ENCODE measurements around the gene ACP6.
A peak's percentile ranks its signal among the peaks of the same experiment; 100 is the strongest.

The ACP6 gene

DNA sequence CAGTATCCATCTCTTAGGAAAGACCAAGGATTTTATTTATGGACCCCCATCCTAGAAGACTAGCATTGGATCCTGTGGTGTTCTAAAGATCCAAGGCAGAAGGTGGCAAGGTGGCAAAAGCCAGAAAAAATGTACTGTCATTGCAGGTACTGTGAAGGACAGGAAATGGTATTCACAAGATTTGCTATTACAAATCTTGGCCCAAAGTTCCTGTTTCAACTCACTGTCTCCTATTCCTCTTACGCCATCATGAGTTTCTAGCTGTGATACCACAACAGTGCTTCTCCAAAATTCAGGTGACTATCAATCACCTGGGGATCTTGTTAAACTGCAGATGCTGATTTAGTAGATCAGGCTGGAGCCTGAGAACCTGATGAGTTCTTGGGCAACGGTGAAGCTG is 21.4 kb downstream of the ACP6 start:
- no peak for DNase-seq

DNA sequence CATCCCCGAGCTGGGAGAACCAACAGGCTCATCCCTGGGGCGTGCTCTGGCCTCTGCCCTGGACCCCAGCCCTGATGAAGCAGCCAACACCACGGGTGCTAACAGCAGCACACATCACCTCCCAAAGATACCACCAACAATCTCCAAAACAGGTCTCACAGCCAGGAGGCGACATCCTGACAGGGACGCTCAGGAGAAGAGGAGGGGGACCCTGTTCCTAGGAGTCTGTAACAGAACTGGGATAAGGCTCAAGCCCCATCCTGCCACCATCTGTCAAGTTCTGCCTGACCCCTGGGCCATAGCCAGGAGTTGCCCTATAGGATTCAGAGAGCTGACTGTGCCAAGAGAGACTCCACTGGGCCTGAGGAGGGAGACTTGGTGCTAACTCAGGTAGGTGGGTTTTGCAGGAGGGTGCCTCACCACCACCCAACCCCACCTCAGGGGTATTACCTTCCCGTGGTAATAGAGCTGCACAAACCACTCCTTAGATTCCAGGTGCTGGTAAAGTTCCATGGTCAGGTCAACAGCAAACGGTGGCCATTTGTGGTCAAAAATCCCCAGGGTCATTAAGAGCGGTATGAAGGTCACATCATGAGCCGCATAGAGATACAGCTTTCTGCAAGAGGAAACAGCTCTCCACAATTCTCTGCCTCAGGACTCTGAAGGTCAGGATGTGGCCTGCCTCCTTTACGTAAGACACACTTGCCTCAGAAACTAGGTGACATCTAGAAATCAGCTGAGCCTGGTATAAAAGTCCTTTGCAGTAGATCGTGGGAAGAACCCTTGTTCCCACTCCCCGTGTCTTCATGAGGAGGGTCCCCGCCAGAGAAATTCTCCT is 22.3 kb downstream of the ACP6 start:
- DNase-seq, result peak; percentile 69

DNA sequence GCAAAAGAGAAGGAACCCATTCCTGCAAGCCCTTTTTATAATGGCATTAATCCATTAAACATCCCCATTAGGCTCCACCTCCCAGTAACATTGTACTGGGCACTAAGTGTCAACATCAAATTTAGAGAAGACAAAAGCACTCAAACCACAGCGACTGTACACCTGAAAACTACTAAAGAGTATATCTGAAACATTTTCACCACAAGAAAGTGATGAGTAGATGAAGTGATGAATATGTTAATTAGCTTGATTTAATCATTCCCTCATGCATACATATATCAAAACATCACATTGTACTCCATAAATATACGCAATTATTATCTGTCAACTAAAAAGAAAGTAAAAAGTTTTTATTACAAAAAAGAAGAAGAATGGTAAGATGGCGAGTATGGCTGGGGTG is 26.4 kb downstream of the ACP6 start:
- no peak for DNase-seq

DNA sequence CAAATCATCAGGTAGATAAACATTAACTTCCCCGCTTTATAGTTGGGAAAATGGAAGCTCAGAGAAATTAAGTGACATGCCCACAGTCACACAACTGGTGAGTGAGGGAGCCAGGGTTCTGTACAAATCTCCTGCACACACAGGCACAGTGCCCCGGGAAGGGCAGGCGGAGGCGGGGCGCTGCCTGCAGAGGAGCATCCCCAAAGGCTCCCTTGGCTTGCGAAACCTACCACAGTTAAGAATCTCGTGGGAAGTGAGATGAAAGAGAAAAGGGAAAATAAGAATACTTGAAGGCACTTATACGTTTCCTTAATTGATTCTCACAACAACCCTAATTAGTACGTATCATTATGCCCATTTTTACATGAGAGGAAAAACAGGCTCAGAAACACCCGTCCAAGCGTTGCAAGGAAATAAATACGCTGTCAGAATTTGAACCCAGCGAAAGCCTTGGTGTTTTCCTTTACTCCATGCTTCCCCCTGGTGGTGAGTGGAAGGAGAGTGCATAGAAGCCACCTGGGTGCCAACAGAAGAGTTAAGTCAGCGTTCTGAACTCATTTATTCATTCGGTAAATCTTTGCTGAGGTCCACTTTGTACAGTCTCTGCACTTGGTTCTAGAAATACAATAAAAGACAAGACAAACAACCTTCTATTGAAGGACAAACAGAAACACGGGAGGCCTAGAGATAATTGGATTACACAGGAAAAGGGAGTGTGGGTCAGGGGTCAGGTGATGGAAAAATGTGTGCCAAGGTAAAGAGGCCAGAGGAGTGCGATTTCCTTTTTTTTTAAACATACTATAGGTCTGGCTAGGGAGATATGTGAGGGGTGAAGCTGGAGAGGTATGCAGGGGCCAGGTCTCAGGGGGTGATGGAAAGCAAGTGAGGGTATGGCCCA is 28.4 kb downstream of the ACP6 start:
- DNase-seq, result peak; percentile 55

DNA sequence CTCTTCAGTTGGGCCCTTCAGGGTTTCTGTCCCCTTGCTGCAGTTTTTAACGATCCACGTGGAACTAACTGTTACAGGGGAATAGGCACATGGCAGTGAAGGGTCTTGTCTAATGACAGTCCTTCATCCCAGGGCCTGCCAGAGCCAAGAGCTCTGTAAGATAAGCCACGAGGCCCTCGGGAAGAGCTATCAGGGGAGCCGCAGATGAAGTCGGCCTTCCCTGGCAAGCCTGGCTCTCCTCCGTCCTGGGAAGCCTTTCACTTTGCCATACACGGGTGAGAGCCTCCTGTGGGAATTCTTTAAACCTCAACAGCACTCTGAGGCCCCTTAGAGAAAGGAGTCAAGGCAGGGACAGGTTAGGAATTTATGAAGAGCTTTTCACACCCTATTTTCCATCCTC is 29.0 kb downstream of the ACP6 start:
- no peak for DNase-seq

DNA sequence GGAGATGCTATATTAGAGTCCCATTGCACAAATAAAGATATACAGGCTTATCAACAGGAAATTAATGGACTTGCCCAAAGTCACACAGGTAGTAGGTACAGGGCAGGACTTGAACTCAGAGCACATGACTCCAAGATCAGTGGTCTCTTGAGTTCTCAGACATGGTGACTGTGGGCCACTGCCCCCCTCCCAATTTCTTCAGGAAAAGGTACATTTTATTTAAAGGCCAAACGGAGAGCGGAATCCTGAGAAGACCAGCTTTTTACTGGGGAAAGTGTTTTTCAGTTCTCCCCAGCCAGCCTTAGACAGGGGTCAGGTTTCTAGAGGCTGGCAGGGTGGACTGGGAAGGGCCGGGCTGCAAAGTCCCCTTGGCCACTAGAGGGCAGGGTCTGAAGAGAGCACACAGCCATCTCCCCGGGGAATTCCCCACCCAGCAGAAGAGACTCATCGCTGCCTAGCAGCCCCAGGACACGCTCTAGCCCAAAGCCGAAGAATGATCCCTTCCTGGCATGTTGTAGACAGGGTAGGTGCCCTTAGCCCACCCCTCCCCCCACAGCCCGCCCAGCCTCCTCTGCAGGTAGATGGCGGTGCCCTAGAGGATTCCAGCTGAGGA is 29.7 kb downstream of the ACP6 start:
- DNase-seq, result peak; percentile 68

DNA sequence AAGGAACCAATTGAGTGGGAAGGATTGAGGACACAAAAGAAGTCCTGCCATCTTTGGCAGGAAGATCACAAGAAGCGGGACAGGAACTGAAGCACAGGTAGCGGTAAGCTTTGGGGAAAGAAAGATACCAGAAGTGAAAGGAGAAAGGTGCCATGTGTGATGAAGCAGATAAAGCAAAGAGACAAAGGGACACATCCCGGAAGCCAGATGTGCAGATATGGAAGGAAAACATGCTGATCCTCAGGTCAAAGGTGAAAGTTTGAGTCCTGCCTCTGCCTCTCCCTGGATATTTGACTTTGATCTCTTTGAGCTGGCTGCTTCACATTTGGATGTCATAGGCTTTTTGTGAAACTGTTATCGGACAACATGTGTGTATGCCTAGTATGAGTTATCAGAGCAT is 34.0 kb downstream of the ACP6 start:
- no peak for DNase-seq

DNA sequence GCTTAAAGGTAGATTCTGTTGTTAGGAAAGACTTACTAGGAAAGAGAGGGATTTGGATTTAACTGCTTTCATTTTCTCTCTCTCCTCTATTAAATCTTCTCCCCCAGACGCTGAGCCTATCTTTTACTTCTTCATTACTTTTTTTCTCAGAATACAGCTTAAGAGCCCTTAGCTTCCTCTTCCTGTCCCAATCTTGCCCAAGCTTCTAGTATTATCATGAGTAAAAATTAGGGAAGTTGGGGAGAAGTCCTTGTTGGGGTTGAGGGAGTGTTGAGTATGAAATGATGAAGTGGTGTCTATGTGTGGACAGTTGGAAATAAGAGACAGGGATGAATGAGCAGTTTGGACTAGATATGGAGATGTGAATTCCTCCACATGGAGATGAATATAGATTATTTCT is 35.0 kb downstream of the ACP6 start:
- DNase-seq, result no peak

DNA sequence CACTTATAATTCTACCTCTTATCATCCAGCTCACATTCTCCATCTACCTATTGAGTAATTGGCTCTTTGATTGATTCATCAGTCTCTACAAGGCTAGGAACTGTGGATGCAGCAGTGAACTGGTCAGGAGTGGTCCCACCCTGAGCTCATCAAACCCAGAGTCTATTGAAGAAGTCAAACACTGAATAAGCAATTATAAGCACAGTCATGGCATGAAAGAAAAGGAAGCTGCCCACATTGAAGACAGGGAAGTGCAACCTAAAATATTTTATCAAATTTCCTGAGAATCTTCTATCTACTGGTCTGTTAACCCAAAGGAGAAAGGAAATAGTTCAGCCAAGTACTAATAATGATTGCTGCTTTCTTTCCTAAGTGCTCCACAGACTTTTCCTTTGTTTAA is 35.7 kb downstream of the ACP6 start:
- no peak for DNase-seq

DNA sequence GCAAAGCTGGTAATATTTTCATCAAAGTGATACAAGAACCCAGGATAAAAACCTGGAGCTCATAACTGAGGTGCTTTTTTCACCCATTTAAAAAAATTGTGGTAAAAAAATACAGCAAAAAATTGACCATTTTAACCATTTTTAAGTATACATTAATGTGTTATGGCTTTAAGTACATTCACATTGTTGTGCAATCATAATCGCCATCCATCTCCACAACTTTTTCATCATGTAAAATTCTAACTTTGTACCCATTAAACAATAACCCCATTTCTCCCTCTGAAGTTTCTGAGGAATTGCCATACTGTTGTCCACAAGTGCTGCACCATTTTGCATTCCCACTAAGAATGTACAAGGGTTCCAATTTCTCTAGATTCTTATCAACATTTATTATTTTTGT is 36.6 kb downstream of the ACP6 start:
- DNase-seq, result no peak

DNA sequence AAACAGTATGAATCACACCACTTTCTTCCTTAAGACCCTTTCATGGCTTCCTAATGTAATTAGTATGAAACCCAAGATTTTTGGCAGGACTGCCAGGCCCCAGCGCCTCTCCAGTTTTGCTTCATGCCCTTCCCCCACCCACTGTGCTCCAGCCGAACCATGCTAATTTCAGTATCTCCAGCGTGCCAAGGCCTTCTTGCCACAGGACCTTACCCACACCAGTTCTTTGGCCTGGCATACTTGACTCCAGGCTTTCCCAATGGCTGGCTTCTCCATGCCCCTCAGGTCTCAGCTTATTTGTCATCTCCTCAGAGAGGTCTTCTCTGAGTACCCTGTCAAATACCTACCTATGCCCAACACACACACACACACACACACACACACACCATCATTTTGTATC is 38.5 kb downstream of the ACP6 start:
- no peak for DNase-seq

DNA sequence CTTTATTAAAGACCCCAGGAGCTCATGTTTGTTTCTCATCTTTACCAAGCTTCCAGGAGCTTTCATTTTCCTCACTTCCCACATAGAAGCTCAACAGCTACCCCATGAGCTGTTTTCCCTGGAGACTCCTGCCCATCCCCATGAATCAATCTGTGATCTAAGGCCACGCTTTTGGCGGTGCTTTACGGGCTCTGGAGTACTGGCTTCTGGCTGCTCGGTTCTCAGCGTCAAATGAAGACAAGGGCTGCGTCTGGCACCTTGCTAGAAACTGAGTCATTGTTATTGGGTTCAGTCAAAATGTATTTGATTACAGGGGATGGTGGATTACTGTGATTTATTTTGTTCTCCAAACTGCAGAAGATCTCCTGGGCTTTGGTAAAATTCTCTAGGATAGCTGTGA is 39.9 kb downstream of the ACP6 start:
- no peak for DNase-seq

DNA sequence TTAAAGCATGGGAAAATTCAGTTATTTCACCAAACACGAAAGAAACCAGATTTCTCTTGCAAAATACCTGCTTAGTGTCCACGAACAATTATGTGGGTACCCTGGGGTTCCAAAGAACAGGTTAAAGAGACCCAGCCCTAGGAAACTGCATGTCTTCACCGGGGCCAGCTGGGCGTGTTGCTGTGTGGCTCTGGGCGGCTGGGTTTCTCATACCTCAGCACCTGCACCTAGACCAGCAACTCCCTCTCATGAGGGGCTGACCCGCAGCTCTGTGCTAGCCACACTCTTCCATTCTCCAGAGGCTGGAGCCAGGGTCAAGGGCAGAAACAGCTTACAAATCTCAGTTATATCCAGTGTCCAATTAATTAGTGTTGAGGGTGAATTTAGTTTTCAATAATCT is 40.3 kb downstream of the ACP6 start:
- DNase-seq, result no peak

DNA sequence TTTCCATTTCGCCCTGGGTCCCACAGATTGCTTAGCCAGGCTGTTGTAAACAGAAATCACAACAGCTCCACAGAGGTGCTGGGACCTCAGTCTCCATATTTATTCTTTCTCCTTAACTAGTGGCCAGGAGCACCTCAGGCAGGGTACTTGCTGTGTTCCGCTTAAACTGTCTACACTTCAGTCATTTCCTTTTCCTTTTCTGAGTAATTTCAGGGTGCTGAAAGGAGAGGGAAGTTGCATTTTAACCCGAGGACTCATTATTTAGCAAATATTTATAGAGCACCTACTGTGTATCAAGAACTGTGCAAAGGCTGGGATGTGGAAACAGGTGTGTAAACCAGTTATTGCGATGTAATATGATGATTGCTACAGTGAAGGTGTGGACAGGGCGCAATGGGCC is 41.9 kb downstream of the ACP6 start:
- DNase-seq, result no peak

DNA sequence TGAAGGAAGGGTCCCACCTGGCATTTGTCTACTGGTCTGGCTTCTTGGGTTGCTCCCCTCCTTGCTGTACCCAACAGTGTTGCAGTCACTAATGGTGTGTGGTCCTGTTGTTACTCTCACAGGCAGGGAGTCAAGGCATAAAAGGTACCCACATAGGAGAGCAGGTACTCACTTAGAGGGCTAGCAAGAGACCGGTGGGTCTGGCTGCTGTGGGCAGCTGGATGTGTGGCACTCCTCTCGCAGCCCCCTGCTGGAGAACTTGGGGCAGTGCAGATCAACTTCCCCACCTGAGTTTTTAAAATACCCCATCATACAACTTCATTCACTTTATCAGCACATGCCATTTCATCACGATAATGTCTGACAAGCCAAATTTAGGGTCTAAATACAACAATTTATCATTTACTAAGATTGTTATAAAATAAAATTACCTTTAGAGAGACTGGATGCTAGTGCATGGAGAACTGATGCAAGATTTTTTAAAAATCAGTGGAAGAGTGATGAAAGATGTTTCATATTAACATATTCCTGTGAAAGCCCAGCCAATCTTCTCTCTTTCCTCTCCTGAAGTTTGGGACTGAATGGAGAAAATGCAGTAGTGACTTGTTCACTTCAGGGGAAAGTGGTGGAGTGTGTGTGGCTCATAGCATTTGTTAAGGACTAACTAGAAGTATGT is 42.8 kb downstream of the ACP6 start:
- peak; percentile 40 for DNase-seq

DNA sequence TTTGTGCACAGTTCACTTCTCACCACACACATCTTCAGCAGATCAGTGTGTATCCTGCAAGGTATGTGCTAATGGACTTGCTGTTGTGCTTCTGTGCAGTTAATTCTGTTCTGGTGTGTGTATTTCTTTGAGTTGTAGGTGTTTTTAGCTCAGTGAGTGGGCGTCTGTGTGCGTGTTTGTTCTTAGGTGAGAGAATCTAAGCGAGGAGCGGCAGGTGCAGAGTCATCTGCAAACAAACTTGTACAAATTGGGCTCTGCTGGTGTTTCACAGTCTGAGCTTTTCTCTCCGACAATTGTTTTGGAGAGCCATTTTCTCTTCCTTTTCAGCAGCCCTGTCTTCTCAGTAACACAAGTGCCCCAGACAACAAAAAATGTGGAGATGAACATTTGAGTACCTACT is 43.6 kb downstream of the ACP6 start:
- DNase-seq, result no peak

DNA sequence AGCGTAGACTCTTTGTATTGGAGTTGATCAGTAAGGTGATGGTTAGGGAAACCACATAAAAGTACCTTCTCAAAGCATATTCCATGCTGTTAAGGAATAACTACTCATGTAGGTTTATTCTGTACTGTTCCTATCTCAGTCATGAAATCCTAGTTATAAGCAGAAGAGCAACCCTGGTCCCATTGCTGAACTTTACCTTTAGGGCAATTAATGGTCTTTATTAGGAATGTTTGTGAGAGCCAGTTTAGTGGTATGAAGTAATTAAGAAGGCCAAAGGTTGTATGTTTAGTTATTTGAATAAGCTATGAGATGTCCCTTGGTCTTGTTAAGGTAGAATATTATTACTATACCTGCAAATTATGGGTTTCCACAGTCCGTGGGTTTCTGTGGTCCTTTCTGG is 44.0 kb downstream of the ACP6 start:
- DNase-seq, result no peak

DNA sequence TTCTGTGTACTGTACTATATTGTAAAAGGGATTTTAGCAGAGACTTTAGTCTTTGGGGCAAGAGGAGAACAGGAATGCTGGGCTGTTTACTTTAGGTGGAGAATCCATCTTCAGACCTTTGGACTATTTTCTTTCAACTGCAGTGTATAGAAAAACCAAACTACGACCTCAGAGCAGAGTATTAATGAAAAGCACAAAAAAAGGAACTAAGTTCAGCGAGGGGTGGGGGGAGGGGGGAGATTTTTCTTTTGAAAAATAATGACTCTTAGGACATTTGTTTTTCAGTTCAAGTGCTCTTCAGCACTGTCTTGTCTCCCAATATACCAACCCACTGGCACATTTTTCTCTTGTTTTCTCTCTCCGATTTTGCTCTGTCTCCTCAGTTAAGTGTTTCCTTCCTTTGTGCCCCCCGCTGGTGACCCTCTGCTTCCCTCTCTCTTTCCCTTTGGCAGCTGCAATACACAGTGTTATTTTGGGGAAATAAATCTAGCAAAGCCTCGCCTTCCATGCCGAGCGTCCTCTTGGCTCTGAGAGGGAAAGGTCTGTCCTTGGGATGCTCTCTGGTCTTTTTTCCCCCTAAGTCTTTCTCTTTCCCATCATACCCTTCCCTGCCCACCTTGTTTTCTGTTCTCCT is 44.8 kb downstream of the ACP6 start:
- DNase-seq, result no peak

DNA sequence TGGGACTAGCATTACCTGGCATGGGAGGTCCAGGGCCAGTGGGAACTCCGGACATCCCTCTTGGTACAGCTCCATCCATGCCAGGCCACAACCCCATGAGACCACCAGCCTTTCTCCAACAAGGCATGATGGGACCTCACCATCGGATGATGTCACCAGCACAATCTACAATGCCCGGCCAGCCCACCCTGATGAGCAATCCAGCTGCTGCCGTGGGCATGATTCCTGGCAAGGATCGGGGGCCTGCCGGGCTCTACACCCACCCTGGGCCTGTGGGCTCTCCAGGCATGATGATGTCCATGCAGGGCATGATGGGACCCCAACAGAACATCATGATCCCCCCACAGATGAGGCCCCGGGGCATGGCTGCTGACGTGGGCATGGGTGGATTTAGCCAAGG is 45.8 kb downstream of the ACP6 start:
- no peak for DNase-seq

DNA sequence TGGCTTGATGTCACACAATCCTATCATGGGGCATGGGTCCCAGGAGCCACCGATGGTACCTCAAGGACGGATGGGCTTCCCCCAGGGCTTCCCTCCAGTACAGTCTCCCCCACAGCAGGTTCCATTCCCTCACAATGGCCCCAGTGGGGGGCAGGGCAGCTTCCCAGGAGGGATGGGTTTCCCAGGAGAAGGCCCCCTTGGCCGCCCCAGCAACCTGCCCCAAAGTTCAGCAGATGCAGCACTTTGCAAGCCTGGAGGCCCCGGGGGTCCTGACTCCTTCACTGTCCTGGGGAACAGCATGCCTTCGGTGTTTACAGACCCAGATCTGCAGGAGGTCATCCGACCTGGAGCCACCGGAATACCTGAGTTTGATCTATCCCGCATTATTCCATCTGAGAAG is 46.3 kb downstream of the ACP6 start:
- DNase-seq, result no peak

DNA sequence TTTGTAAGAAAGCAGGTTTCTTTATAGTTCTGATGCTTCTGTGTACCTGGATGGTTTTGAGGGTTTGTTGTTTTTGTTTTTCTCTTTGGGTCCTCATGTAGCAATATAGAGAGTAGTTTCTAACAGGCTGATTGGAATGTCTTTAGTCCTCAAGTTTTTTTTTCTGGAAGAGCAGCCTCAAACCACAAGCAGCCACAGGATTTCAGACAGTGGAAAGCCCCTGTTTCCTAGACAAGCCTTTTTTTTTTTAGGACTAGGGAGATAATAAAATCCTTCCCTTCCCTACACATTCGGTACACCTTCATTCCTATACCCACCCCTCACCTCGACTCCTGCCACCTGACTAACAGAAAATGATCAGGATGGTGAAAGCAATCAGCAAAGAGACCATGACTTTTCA is 47.6 kb downstream of the ACP6 start:
- DNase-seq, result no peak

DNA sequence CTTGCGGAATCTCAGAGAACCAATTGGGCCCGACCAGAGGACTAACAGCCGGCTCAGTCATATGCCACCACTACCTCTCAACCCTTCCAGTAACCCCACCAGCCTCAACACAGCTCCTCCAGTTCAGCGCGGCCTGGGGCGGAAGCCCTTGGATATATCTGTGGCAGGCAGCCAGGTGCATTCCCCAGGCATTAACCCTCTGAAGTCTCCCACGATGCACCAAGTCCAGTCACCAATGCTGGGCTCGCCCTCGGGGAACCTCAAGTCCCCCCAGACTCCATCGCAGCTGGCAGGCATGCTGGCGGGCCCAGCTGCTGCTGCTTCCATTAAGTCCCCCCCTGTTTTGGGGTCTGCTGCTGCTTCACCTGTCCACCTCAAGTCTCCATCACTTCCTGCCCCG is 49.8 kb downstream of the ACP6 start:
- no peak for DNase-seq

DNA sequence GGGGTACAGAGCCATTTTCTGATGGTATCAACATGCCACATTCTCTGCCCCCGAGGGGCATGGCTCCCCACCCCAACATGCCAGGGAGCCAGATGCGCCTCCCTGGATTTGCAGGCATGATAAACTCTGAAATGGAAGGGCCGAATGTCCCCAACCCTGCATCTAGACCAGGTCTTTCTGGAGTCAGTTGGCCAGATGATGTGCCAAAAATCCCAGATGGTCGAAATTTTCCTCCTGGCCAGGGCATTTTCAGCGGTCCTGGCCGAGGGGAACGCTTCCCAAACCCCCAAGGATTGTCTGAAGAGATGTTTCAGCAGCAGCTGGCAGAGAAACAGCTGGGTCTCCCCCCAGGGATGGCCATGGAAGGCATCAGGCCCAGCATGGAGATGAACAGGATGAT is 50.6 kb downstream of the ACP6 start:
- DNase-seq, result no peak
